Panc1 (cell line): ENCODE data around the gene LANCL1. TPM values are rescaled to one million over a fixed set of nuclear protein-coding genes. Genes with fewer than 3 reads are reported as not detected.
"Not testable (repeated sequence)": the region's sequence is repeated elsewhere in the genome, so short reads cannot be mapped to it uniquely, and the experiment has no call there.

ENCODE experiments used
- ATAC-seq: fragments of 200-7000 bp; cut with Tn5 transposase; 2 replicates; pipeline ENCODE4 v1.9.1; 2020; ENCODE audit warnings: mild to moderate bottlenecking, moderate library complexity
- BruUV-seq: library from RNA; stranded (reverse); fragments of 400-500 nt; replicated peaks from 2 replicates; lab custom pipeline; 2021; lab: Mats Ljungman, UMichigan
- CTCF ChIA-PET: fragments of 300-600 bp; sonication (Branson Sonifier 250); formaldehyde crosslinking; loops from one replicate; lab custom pipeline; 2022; ENCODE audit warnings: antibody characterized with exemption; lab: Charles Lee
- POLR2A ChIA-PET: fragments of 300-600 bp; sonication (Branson Sonifier 250); formaldehyde crosslinking; loops from one replicate; lab custom pipeline; 2022; ENCODE audit warnings: antibody characterized with exemption; lab: Charles Lee
- DNase-seq: peaks from one replicate; pipeline ENCODE4 v3.0.0-alpha.2; 2010; ENCODE audit warnings: low read depth, low spot score
- H3K27ac ChIP-seq: 2 replicates; pipeline ENCODE4 v1.5.1; 2011; ENCODE audit warnings: mild to moderate bottlenecking, low read length, inconsistent platforms
- H3K27me3 ChIP-seq: fragments of 200-500 bp; sonication (Bioruptor generic); 2 replicates; pipeline ENCODE4 v1.6.0; 2014; ENCODE audit warnings: low read length, inconsistent platforms; ENCODE audit not compliant: control insufficient read depth, insufficient read depth
- H3K36me3 ChIP-seq: fragments of 200-500 bp; sonication (Bioruptor generic); 2 replicates; pipeline ENCODE4 v1.5.1; 2014; ENCODE audit warnings: inconsistent platforms, mild to moderate bottlenecking, low read length, moderate library complexity; ENCODE audit not compliant: control insufficient read depth, insufficient read depth
- H3K4me1 ChIP-seq: 2 replicates; pipeline ENCODE4 v1.5.1; 2011; ENCODE audit warnings: inconsistent platforms, mild to moderate bottlenecking, low read length, moderate library complexity; ENCODE audit not compliant: control insufficient read depth, insufficient read depth
- H3K4me3 ChIP-seq, 2 experiments: 2 replicates each; pipeline ENCODE4 v1.5.1; 2011 to 2012; ENCODE audit warnings: low read depth in 2 of 2, low read length in 2 of 2, mild to moderate bottlenecking in 2 of 2, inconsistent platforms in 1 of 2, moderate library complexity in 1 of 2
- H3K9me3 ChIP-seq: fragments of 200-500 bp; sonication (Bioruptor generic); 2 replicates; pipeline ENCODE4 v1.5.1; 2014; ENCODE audit warnings: low read depth, mild to moderate bottlenecking, inconsistent platforms, low read length, moderate library complexity; ENCODE audit not compliant: control insufficient read depth, insufficient read depth
- POLR2AphosphoS5 ChIP-seq: IDR thresholded peaks from 2 replicates; pipeline ENCODE4 v1.6.1; 2012; ENCODE audit warnings: mild to moderate bottlenecking, low read depth, low read length, moderate library complexity
- SIN3A ChIP-seq: IDR thresholded peaks from 2 replicates; pipeline ENCODE4 v1.6.1; 2012; ENCODE audit warnings: low read depth, mild to moderate bottlenecking, low read length, moderate library complexity, borderline replicate concordance; ENCODE audit not compliant: insufficient read depth
- TCF7L2 ChIP-seq: IDR thresholded peaks from 2 replicates; pipeline ENCODE4 v1.6.1; 2011; ENCODE audit warnings: mild to moderate bottlenecking, low read depth, low read length, inconsistent platforms
- in situ Hi-C: cut with HindIII; loops from 2 replicates; pipeline ENCODE4 v1.10.0; 2016; ENCODE audit warnings: low sequenced_read_pairs, low pct_unique_long_range_greater_than_20kb
- intact Hi-C: fragments of 100-400 bp; cut with micrococcal nuclease; formaldehyde crosslinking; loops from one replicate; pipeline ENCODE4 v1.10.0; 2022; ENCODE audit not compliant: unreplicated experiment
- total RNA-seq: library from RNA; stranded (reverse); gene quantifications from one replicate; pipeline ENCODE4 v1.2.1, GENCODE V29; 2021; ENCODE audit not compliant: unreplicated experiment
- TF ChIP-seq, protein P1 (sequence below), 2 experiments: IDR thresholded peaks; 2 replicates each; pipeline ENCODE4 v1.6.1; 2011 to 2012; ENCODE audit warnings: low read depth in 2 of 2, control low read depth in 1 of 2, low read length in 1 of 2, mild to moderate bottlenecking in 1 of 2, moderate library complexity in 1 of 2; ENCODE audit not compliant: insufficient read depth in 1 of 2
- TF ChIP-seq, protein P2 (sequence below): fragments of 450-650 bp; IDR thresholded peaks from 2 replicates; pipeline ENCODE4 v1.5.1; 2017; ENCODE audit warnings: mild to moderate bottlenecking

LANCL1 gene
- total RNA-seq, 1 experiment from 2014 or later = 42.8 TPM

DNA sequence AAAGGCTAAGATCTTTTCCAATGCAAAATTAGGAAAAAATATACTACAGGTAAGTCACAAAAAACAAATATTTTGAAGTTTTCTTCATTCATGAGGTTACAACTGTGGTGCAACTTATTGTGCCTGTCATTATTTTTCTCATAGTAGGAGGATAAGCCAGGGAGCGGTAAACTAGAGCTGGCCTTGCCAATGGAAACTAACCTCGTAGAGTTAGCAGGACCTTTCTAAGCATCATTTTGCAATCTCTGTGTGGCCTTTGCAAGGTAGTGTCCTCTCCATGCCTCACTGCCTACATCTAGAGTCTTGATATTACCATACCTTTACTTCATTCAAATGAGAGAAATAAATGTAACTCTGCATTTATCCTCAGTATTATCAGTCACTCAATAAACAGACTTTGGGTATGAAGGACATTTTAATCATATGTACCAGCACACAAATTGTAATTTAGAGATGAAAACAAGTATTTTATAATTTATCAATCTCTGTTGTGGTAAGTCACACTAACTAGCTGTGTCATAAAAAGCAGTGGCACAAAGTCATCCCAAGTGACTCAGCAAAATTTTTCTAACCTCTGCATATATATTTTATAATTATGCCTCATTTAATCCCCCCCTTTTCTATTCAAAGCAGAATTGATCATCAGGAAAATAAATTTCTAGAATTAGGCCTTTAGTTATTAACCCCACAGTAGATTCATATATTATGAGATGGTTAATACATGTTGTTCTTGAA, 47.0 kb downstream of the LANCL1 start:
- no peaks in the 10 kb centered on the region for H3K9me3 ChIP-seq
- H3K27me3 ChIP-seq = no peaks in the 10 kb centered on the region
- TF ChIP-seq TCF7L2 (no peak), SIN3A (no peak), POLR2AphosphoS5 (no peak)
- TF ChIP-seq, protein P1, sequence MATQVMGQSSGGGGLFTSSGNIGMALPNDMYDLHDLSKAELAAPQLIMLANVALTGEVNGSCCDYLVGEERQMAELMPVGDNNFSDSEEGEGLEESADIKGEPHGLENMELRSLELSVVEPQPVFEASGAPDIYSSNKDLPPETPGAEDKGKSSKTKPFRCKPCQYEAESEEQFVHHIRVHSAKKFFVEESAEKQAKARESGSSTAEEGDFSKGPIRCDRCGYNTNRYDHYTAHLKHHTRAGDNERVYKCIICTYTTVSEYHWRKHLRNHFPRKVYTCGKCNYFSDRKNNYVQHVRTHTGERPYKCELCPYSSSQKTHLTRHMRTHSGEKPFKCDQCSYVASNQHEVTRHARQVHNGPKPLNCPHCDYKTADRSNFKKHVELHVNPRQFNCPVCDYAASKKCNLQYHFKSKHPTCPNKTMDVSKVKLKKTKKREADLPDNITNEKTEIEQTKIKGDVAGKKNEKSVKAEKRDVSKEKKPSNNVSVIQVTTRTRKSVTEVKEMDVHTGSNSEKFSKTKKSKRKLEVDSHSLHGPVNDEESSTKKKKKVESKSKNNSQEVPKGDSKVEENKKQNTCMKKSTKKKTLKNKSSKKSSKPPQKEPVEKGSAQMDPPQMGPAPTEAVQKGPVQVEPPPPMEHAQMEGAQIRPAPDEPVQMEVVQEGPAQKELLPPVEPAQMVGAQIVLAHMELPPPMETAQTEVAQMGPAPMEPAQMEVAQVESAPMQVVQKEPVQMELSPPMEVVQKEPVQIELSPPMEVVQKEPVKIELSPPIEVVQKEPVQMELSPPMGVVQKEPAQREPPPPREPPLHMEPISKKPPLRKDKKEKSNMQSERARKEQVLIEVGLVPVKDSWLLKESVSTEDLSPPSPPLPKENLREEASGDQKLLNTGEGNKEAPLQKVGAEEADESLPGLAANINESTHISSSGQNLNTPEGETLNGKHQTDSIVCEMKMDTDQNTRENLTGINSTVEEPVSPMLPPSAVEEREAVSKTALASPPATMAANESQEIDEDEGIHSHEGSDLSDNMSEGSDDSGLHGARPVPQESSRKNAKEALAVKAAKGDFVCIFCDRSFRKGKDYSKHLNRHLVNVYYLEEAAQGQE (IDR thresholded peaks at IDR 0.05; ENCODE audit: insufficient read depth in 1 of 2, low read depth in 2 of 2, low read length in 1 of 2) = no peak
- TF ChIP-seq, protein P2, sequence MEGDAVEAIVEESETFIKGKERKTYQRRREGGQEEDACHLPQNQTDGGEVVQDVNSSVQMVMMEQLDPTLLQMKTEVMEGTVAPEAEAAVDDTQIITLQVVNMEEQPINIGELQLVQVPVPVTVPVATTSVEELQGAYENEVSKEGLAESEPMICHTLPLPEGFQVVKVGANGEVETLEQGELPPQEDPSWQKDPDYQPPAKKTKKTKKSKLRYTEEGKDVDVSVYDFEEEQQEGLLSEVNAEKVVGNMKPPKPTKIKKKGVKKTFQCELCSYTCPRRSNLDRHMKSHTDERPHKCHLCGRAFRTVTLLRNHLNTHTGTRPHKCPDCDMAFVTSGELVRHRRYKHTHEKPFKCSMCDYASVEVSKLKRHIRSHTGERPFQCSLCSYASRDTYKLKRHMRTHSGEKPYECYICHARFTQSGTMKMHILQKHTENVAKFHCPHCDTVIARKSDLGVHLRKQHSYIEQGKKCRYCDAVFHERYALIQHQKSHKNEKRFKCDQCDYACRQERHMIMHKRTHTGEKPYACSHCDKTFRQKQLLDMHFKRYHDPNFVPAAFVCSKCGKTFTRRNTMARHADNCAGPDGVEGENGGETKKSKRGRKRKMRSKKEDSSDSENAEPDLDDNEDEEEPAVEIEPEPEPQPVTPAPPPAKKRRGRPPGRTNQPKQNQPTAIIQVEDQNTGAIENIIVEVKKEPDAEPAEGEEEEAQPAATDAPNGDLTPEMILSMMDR = no peak
- DNase-seq (no peak), ATAC-seq (no peak)
- POLR2A ChIA-PET = no interaction called here
- in situ Hi-C loops (no loop called here), intact Hi-C loops (no loop called here)
- no peaks in the 10 kb centered on the region; the same call in 1 of the 2 replicates for H3K36me3 ChIP-seq
- H3K4me3 ChIP-seq = no peak overlapping the region
- no peaks in the 10 kb centered on the region for H3K4me1 ChIP-seq
- no peak overlapping the region for H3K27ac ChIP-seq
- BruUV-seq = no TSS peak
- CTCF ChIA-PET = no interaction called here

DNA sequence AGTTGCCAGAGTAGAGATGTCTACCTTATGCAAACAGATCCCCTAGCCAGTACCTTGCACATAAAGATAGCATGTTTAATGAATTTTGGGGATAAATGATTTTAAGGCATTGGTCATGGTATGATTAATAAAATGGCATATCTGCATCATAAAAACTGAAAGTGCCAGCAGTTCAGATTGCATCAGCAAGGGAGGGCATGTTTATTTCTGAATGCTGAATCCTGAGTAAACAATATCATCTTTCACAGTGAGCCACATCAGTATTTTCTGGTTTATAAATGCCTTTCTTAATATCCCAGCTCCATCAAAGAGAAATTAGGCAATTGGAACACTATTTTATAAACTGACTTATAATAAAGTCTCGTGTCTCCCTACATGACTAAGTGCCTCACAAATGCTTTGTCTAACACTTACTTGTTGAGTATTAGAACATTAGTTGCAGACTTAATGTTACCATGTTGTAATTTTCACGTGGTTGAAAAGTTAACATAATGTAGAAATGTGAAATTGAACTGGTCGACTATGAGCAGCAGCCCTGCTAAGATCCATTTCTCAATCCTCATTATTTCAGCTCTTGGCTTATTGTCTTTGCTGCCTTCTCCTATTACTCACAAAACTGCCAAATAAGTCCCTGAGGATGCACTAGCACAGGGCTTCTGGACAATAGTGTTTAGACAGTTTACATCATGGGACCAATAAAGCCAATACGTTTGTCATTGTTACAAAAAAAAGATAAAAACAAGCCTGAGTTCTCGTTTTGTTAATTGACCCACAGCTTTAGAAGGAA, 48.0 kb downstream of the LANCL1 start:
- H3K27ac ChIP-seq = no peak overlapping the region
- H3K36me3 ChIP-seq = no peaks in the 10 kb centered on the region; the same call in 1 of the 2 replicates
- TF ChIP-seq SIN3A = no peak
- no peak for TF ChIP-seq POLR2AphosphoS5
- TF ChIP-seq, protein P1 (IDR thresholded peaks at IDR 0.05; ENCODE audit: insufficient read depth in 1 of 2, low read depth in 2 of 2, low read length in 1 of 2) = no peak
- TF ChIP-seq, protein P2 = no peak
- no peak for TF ChIP-seq TCF7L2
- POLR2A ChIA-PET = no interaction called here
- H3K9me3 ChIP-seq = no peaks in the 10 kb centered on the region
- in situ Hi-C loops = no loop called here
- H3K4me3 ChIP-seq = no peak overlapping the region
- DNase-seq (no peak), ATAC-seq (no peak)
- H3K27me3 ChIP-seq = no peaks in the 10 kb centered on the region
- intact Hi-C loops = no loop called here
- no TSS peak for BruUV-seq
- H3K4me1 ChIP-seq = no peaks in the 10 kb centered on the region
- CTCF ChIA-PET = no interaction called here

DNA sequence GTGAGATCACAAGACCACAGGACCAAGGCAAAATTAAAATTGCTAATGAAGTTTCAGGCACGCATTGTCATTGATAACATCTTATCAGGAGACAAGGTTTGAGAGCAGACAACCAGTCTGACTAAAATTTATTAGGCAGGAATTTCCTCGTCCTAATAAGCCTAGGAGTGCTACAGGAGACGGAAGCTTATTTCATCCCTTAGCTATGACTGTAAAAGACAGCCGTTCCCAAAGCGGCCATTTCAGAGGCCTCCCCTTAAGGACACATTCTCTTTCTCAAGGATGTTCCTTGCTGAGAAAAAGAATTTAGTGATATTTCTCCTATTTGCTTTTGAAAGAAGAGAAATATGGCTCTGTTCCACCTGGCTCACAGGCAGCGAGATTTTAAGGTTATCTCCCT, 49.2 kb downstream of the LANCL1 start:
- BruUV-seq, H3K27me3 ChIP-seq, POLR2A ChIA-PET, DNase-seq, ATAC-seq, H3K27ac ChIP-seq, in situ Hi-C loops, H3K36me3 ChIP-seq, CTCF ChIA-PET, H3K9me3 ChIP-seq, intact Hi-C loops, H3K4me3 ChIP-seq, H3K4me1 ChIP-seq: not testable (repeated sequence)
